ENCODE measurements around the gene ZNF784.

Gene ZNF784

GRCh38 chr19:55611300-55611982, 12.9 kb downstream of the ZNF784 start:
- H3K4me3 ChIP-seq (ENCODE audit: control insufficient read depth, low read depth, low read length), result no peak overlapping the region
- TF ChIP-seq CTCF (conservative IDR thresholded peaks at IDR 0.05; ENCODE audit: control insufficient read depth, insufficient read depth, low read depth, low read length), result no peak
- no peak for DNase-seq (ENCODE audit: low read depth)

GRCh38 chr19:55609326-55609725, 15.0 kb downstream of the ZNF784 start:
- no peak for DNase-seq (ENCODE audit: low read depth)
- H3K4me3 ChIP-seq (ENCODE audit: control insufficient read depth, low read depth, low read length), result no peak overlapping the region
- no peak for TF ChIP-seq CTCF (conservative IDR thresholded peaks at IDR 0.05; ENCODE audit: control insufficient read depth, insufficient read depth, low read depth, low read length)

GRCh38 chr19:55606817-55607216, 17.5 kb downstream of the ZNF784 start:
- TF ChIP-seq CTCF (conservative IDR thresholded peaks at IDR 0.05; ENCODE audit: control insufficient read depth, insufficient read depth, low read depth, low read length), result no peak
- peak overlapping the region; percentile 89 for H3K4me3 ChIP-seq (ENCODE audit: control insufficient read depth, low read depth, low read length)
- no peak for DNase-seq (ENCODE audit: low read depth)

- TF ChIP-seq CTCF (conservative IDR thresholded peaks at IDR 0.05; ENCODE audit: control insufficient read depth, insufficient read depth, low read depth, low read length), result no peak
- H3K4me3 ChIP-seq (ENCODE audit: control insufficient read depth, low read depth, low read length), result peak overlapping the region; percentile 89
- DNase-seq (ENCODE audit: low read depth), result no peak
Observed at GRCh38 chr19:55606471-55606787, 17.9 kb downstream of the ZNF784 start.

GRCh38 chr19:55605637-55606470, 18.5 kb downstream of the ZNF784 start, which contains the start of gene ZNF865:
Gene ZNF865, plus strand, starts transcription at chr19:55605647. Its CDS starts 7,972 bp downstream, at chr19:55613619.
- peak within 1 kb of the TSS; percentile 89 for H3K4me3 ChIP-seq (ENCODE audit: control insufficient read depth, low read depth, low read length)
- peak; percentile 88 for TF ChIP-seq CTCF (conservative IDR thresholded peaks at IDR 0.05; ENCODE audit: control insufficient read depth, insufficient read depth, low read depth, low read length)
- DNase-seq (ENCODE audit: low read depth), result peak; percentile 84

- TF ChIP-seq CTCF (conservative IDR thresholded peaks at IDR 0.05; ENCODE audit: control insufficient read depth, insufficient read depth, low read depth, low read length), result no peak
- H3K4me3 ChIP-seq (ENCODE audit: control insufficient read depth, low read depth, low read length), result peak overlapping the region; percentile 21
- DNase-seq (ENCODE audit: low read depth), result peak; percentile 96
Observed at GRCh38 chr19:55605207-55605636, 19.1 kb downstream of the ZNF784 start.

All from fibroblast of mammary gland (primary cell).